ENCODE data around the gene TRERF1. TPM values are rescaled to one million over a fixed set of nuclear protein-coding genes. Genes with fewer than 3 reads are reported as not detected.

Gene TRERF1
- total RNA-seq, 1 donor: 9.8 TPM

- peaks cover 63% of the 10 kb centered on the region for H3K4me1 ChIP-seq (ENCODE audit: insufficient read depth, low read length)
- H3K9me3 ChIP-seq (ENCODE audit: low read depth, low read length): no peaks in the 10 kb centered on the region
- H3K27me3 ChIP-seq (ENCODE audit: insufficient read depth, low read length): no peaks in the 10 kb centered on the region
- H3K4me3 ChIP-seq (ENCODE audit: low read length): no peak overlapping the region
Observed at GRCh38 chr6:42363926-42364849, 87.5 kb downstream of the TRERF1 start.

- Histone ChIP-seq H3K4me3 (ENCODE audit: low read length) (no peak overlapping the region), H3K27me3 (ENCODE audit: insufficient read depth, low read length) (no peaks in the 10 kb centered on the region), H3K9me3 (ENCODE audit: low read depth, low read length) (no peaks in the 10 kb centered on the region), H3K4me1 (ENCODE audit: insufficient read depth, low read length) (peaks cover 32% of the 10 kb centered on the region)
Observed at GRCh38 chr6:42361036-42361435, 90.7 kb downstream of the TRERF1 start.

- no peak overlapping the region for H3K4me3 ChIP-seq (ENCODE audit: low read length)
- H3K27me3 ChIP-seq (ENCODE audit: insufficient read depth, low read length): no peaks in the 10 kb centered on the region
- H3K9me3 ChIP-seq (ENCODE audit: low read depth, low read length): no peaks in the 10 kb centered on the region
Observed at GRCh38 chr6:42359021-42359420, 92.7 kb downstream of the TRERF1 start.

GRCh38 chr6:42355416-42355815 is 96.3 kb downstream of the TRERF1 start:
- no peaks in the 10 kb centered on the region for H3K4me1 ChIP-seq (ENCODE audit: insufficient read depth, low read length)
- no peak overlapping the region for H3K4me3 ChIP-seq (ENCODE audit: low read length)
- H3K27me3 ChIP-seq (ENCODE audit: insufficient read depth, low read length): no peaks in the 10 kb centered on the region
- H3K9me3 ChIP-seq (ENCODE audit: low read depth, low read length): no peaks in the 10 kb centered on the region

More at GRCh38 chr6:42359021-42359420, 92.7 kb downstream of the TRERF1 start:
- H3K4me1 ChIP-seq (ENCODE audit: insufficient read depth, low read length): peaks cover 11% of the 10 kb centered on the region

- H3K4me1 ChIP-seq (ENCODE audit: insufficient read depth, low read length): no peaks in the 10 kb centered on the region
- no peak overlapping the region for H3K4me3 ChIP-seq (ENCODE audit: low read length)
- no peaks in the 10 kb centered on the region for H3K27me3 ChIP-seq (ENCODE audit: insufficient read depth, low read length)
- H3K9me3 ChIP-seq (ENCODE audit: low read depth, low read length): no peaks in the 10 kb centered on the region
Observed at GRCh38 chr6:42354702-42355101, 97.0 kb downstream of the TRERF1 start.

GRCh38 chr6:42352856-42353564 is 98.7 kb downstream of the TRERF1 start:
- Histone ChIP-seq H3K27me3 (ENCODE audit: insufficient read depth, low read length) (no peaks in the 10 kb centered on the region), H3K4me3 (ENCODE audit: low read length) (no peak overlapping the region), H3K4me1 (ENCODE audit: insufficient read depth, low read length) (no peaks in the 10 kb centered on the region), H3K9me3 (ENCODE audit: low read depth, low read length) (no peaks in the 10 kb centered on the region)

GRCh38 chr6:42350911-42351310 is 100.8 kb downstream of the TRERF1 start:
- H3K4me1 ChIP-seq (ENCODE audit: insufficient read depth, low read length): peaks cover 3% of the 10 kb centered on the region
- H3K27me3 ChIP-seq (ENCODE audit: insufficient read depth, low read length): no peaks in the 10 kb centered on the region
- H3K4me3 ChIP-seq (ENCODE audit: low read length): no peak overlapping the region
- H3K9me3 ChIP-seq (ENCODE audit: low read depth, low read length): no peaks in the 10 kb centered on the region

- Histone ChIP-seq H3K4me3 (ENCODE audit: low read length) (no peak overlapping the region), H3K4me1 (ENCODE audit: insufficient read depth, low read length) (peaks cover 10% of the 10 kb centered on the region), H3K27me3 (ENCODE audit: insufficient read depth, low read length) (no peaks in the 10 kb centered on the region), H3K9me3 (ENCODE audit: low read depth, low read length) (no peaks in the 10 kb centered on the region)
Observed at GRCh38 chr6:42349753-42350511, 101.8 kb downstream of the TRERF1 start.

GRCh38 chr6:42347456-42347855 is 104.3 kb downstream of the TRERF1 start:
- Histone ChIP-seq H3K27me3 (ENCODE audit: insufficient read depth, low read length) (no peaks in the 10 kb centered on the region), H3K9me3 (ENCODE audit: low read depth, low read length) (no peaks in the 10 kb centered on the region), H3K4me3 (ENCODE audit: low read length) (no peak overlapping the region), H3K4me1 (ENCODE audit: insufficient read depth, low read length) (peaks cover 10% of the 10 kb centered on the region)

- Histone ChIP-seq H3K4me1 (ENCODE audit: insufficient read depth, low read length) (peaks cover 10% of the 10 kb centered on the region), H3K4me3 (ENCODE audit: low read length) (no peak overlapping the region), H3K27me3 (ENCODE audit: insufficient read depth, low read length) (no peaks in the 10 kb centered on the region), H3K9me3 (ENCODE audit: low read depth, low read length) (no peaks in the 10 kb centered on the region)
Observed at GRCh38 chr6:42345696-42346416, 105.9 kb downstream of the TRERF1 start.

GRCh38 chr6:42344756-42345155 is 107.0 kb downstream of the TRERF1 start:
- H3K27me3 ChIP-seq (ENCODE audit: insufficient read depth, low read length): no peaks in the 10 kb centered on the region
- peaks cover 10% of the 10 kb centered on the region for H3K4me1 ChIP-seq (ENCODE audit: insufficient read depth, low read length)
- H3K9me3 ChIP-seq (ENCODE audit: low read depth, low read length): no peaks in the 10 kb centered on the region
- H3K4me3 ChIP-seq (ENCODE audit: low read length): no peak overlapping the region

GRCh38 chr6:42341771-42342553 is 109.8 kb downstream of the TRERF1 start:
- peaks cover 18% of the 10 kb centered on the region for H3K4me1 ChIP-seq (ENCODE audit: insufficient read depth, low read length)
- no peaks in the 10 kb centered on the region for H3K27me3 ChIP-seq (ENCODE audit: insufficient read depth, low read length)
- no peaks in the 10 kb centered on the region for H3K9me3 ChIP-seq (ENCODE audit: low read depth, low read length)
- H3K4me3 ChIP-seq (ENCODE audit: low read length): no peak overlapping the region

GRCh38 chr6:42341221-42341620 is 110.5 kb downstream of the TRERF1 start:
- H3K9me3 ChIP-seq (ENCODE audit: low read depth, low read length): no peaks in the 10 kb centered on the region
- no peak overlapping the region for H3K4me3 ChIP-seq (ENCODE audit: low read length)
- no peaks in the 10 kb centered on the region for H3K27me3 ChIP-seq (ENCODE audit: insufficient read depth, low read length)
- peaks cover 16% of the 10 kb centered on the region for H3K4me1 ChIP-seq (ENCODE audit: insufficient read depth, low read length)

GRCh38 chr6:42340511-42340910 is 111.2 kb downstream of the TRERF1 start:
- H3K9me3 ChIP-seq (ENCODE audit: low read depth, low read length): no peaks in the 10 kb centered on the region
- H3K4me1 ChIP-seq (ENCODE audit: insufficient read depth, low read length): peaks cover 15% of the 10 kb centered on the region
- no peak overlapping the region for H3K4me3 ChIP-seq (ENCODE audit: low read length)
- H3K27me3 ChIP-seq (ENCODE audit: insufficient read depth, low read length): no peaks in the 10 kb centered on the region

Data from mononuclear cell (primary cell).